CD14-positive monocyte (primary cell): ENCODE measurements around the gene TAPT1. TPM values are rescaled to one million over a fixed set of nuclear protein-coding genes. Genes with fewer than 3 reads are reported as not detected.

Experiments used
- DNase-seq, 3 donors: peaks; one replicate each; pipeline ENCODE4 v3.0.0-alpha.2; 2011 to 2022
- H2AFZ ChIP-seq: 2 replicates; pipeline ENCODE4 v1.6.0; 2012; ENCODE audit warnings: mild to moderate bottlenecking, low read depth, low read length, inconsistent platforms; ENCODE audit not compliant: insufficient read depth, poor library complexity, severe bottlenecking
- H3K27ac ChIP-seq, 2 donors: 1 replicate in 1 of 2; 2 replicates in 1 of 2; pipeline ENCODE4 v1.5.1; 2012 to 2013; ENCODE audit warnings: low read length in 2 of 2, control low read depth in 1 of 2, inconsistent platforms in 1 of 2, low read depth in 1 of 2, mild to moderate bottlenecking in 1 of 2
- H3K27me3 ChIP-seq, 2 donors: one replicate each; pipeline versions ENCODE4 v1.6.0 to v1.6.1; 2011 to 2013; ENCODE audit warnings: low read length in 2 of 2; ENCODE audit not compliant: control insufficient read depth in 2 of 2, insufficient read depth in 2 of 2
- H3K36me3 ChIP-seq, 2 donors: replicated peaks in 1 of 2; 1 replicate in 1 of 2; 2 replicates in 1 of 2; pipeline versions ENCODE4 v1.5.1 to v1.6.1; 2012 to 2013; ENCODE audit warnings: low read length in 2 of 2, control low read depth in 1 of 2, inconsistent platforms in 1 of 2, mild to moderate bottlenecking in 1 of 2; ENCODE audit not compliant: insufficient read depth in 2 of 2, control insufficient read depth in 1 of 2
- H3K4me1 ChIP-seq, 2 donors: 1 replicate in 1 of 2; 2 replicates in 1 of 2; pipeline versions ENCODE4 v1.5.1 to v1.6.1; 2012 to 2013; ENCODE audit warnings: low read length in 2 of 2, control low read depth in 1 of 2, inconsistent platforms in 1 of 2, mild to moderate bottlenecking in 1 of 2, moderate library complexity in 1 of 2; ENCODE audit not compliant: insufficient read depth in 2 of 2, control insufficient read depth in 1 of 2
- H3K4me2 ChIP-seq: replicated peaks from 2 replicates; pipeline ENCODE3; 2012; ENCODE audit warnings: low read length, moderate library complexity, mild to moderate bottlenecking; ENCODE audit not compliant: poor library complexity, severe bottlenecking; ENCODE audit errors: extremely low read depth
- H3K4me3 ChIP-seq, 3 experiments: fragments of 200-600 bp in 1 of 3; sonication (generic) in 1 of 3; replicated peaks in 1 of 3; 1 replicate in 2 of 3; 2 replicates in 1 of 3; pipeline ENCODE4 v1.5.1; 2011 to 2013; ENCODE audit warnings: low read length in 3 of 3, mild to moderate bottlenecking in 3 of 3, control low read depth in 2 of 3, low read depth in 2 of 3, inconsistent platforms in 1 of 3, moderate library complexity in 1 of 3
- H3K79me2 ChIP-seq: 2 replicates; pipeline ENCODE4 v1.6.0; 2012; ENCODE audit warnings: mild to moderate bottlenecking, control low read depth, inconsistent platforms, low read length, moderate library complexity; ENCODE audit not compliant: insufficient read depth
- H3K9ac ChIP-seq: 2 replicates; pipeline ENCODE4 v1.6.0; 2017; ENCODE audit warnings: low read length, mild to moderate bottlenecking; ENCODE audit not compliant: insufficient read depth, poor library complexity, severe bottlenecking
- H3K9me3 ChIP-seq, 2 donors: replicated peaks in 1 of 2; 1 replicate in 1 of 2; 2 replicates in 1 of 2; pipeline versions ENCODE4 v1.5.1 to v1.6.1; 2012 to 2013; ENCODE audit warnings: low read length in 2 of 2, control low read depth in 1 of 2; ENCODE audit not compliant: control insufficient read depth in 1 of 2, insufficient read depth in 1 of 2
- H4K20me1 ChIP-seq: 2 replicates; pipeline ENCODE4 v1.6.0; 2012; ENCODE audit warnings: mild to moderate bottlenecking, low read length, control low read depth, moderate library complexity; ENCODE audit not compliant: insufficient read depth
- H3K27ac Mint-ChIP-seq, 7 donors: one replicate each; pipeline ENCODE4 v1.8.0; 2020; ENCODE audit warnings: mild to moderate bottlenecking in 7 of 7, mixed read lengths in 7 of 7, moderate library complexity in 6 of 7, inconsistent platforms in 2 of 7
- H3K27me3 Mint-ChIP-seq, 3 donors: one replicate each; pipeline ENCODE4 v1.8.0; 2021 to 2022; ENCODE audit warnings: low read depth in 3 of 3, mild to moderate bottlenecking in 3 of 3, mixed read lengths in 3 of 3, moderate library complexity in 3 of 3, inconsistent platforms in 1 of 3
- H3K36me3 Mint-ChIP-seq, 2 donors: one replicate each; pipeline ENCODE4 v1.8.0; 2020; ENCODE audit warnings: mixed read lengths in 2 of 2, inconsistent platforms in 1 of 2, mild to moderate bottlenecking in 1 of 2
- H3K4me1 Mint-ChIP-seq: one replicate; pipeline ENCODE4 v1.8.0; 2020; ENCODE audit warnings: mild to moderate bottlenecking, mixed read lengths
- H3K4me3 Mint-ChIP-seq, 2 donors: one replicate each; pipeline ENCODE4 v1.8.0; 2020; ENCODE audit warnings: mild to moderate bottlenecking in 2 of 2, mixed read lengths in 2 of 2, moderate library complexity in 1 of 2
- H3K9me3 Mint-ChIP-seq, 7 donors: one replicate each; pipeline ENCODE4 v1.8.0; 2020 to 2022; ENCODE audit warnings: mixed read lengths in 7 of 7, mild to moderate bottlenecking in 6 of 7, moderate library complexity in 6 of 7, inconsistent platforms in 2 of 7
- WGBS: methylation state at CpG from one replicate; pipeline ENCODE4 v1.1.5; 2013; ENCODE audit warnings: missing lambda C conversion rate; ENCODE audit not compliant: insufficient coverage; 5-methylcytosine and 5-hydroxymethylcytosine counted together
- intact Hi-C, 2 donors: fragments of 100-400 bp; cut with micrococcal nuclease; formaldehyde crosslinking; loops; one replicate each; pipeline versions ENCODE4 v1.15.0 to v1.15.1; 2023
- polyA plus RNA-seq, 3 donors: library from polyadenylated mRNA; depleted of rRNA in 1 of 3; unstranded in 2 of 3; stranded (reverse) in 1 of 3; fragments of 300-500 nt in 2 of 3; fragments of >200 nt in 1 of 3; fragmentation: Illumina TruSeq in 2 of 3; gene quantifications; 1 replicate in 2 of 3; 2 replicates in 1 of 3; pipeline ENCODE4 v1.2.3, GENCODE V29; 2012 to 2021
- TF ChIP-seq, protein P1 (sequence below): fragments of 200-600 bp; IDR thresholded peaks from one replicate; pipeline ENCODE4 v1.8.0; 2022; ENCODE audit warnings: antibody characterized with exemption, mild to moderate bottlenecking

Gene TAPT1
- polyA plus RNA-seq, 3 donors = 15.2 to 18.4 (median 16.0) TPM

DNA sequence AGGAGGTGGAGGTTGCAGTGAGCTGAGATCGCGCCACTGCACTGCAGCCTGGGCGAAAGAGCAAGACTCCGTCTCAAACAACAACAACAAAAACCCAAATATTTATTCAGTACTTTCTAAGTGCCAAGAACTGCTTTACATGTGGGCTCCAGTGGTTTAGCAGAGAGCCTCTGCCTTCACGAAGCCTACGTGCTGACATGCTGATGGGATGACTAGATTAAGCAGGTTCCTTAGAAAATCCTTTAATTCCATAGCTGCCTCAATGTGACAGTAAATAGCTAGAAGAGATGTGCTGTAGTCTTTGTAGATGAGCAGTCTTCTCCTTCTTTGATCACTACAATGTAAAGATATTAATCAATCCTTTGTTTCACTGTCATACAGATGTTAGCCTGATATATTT lies 49.6 kb downstream of the TAPT1 start:
- Histone ChIP-seq H3K4me2 (no peak overlapping the region), H3K36me3 (peaks cover 68 to 95% of the 10 kb centered on the region in 2 donors), H2AFZ (no peak overlapping the region), H3K27ac (no peak overlapping the region), H3K4me3 (no peak overlapping the region), H3K9me3 (no peaks in the 10 kb centered on the region), H3K9ac (no peak overlapping the region), H3K27me3 (no peaks in the 10 kb centered on the region), H3K79me2 (no peaks in the 10 kb centered on the region), H4K20me1 (peaks cover 5% of the 10 kb centered on the region), H3K4me1 (no peaks in the 10 kb centered on the region)
- TF ChIP-seq, protein P1, sequence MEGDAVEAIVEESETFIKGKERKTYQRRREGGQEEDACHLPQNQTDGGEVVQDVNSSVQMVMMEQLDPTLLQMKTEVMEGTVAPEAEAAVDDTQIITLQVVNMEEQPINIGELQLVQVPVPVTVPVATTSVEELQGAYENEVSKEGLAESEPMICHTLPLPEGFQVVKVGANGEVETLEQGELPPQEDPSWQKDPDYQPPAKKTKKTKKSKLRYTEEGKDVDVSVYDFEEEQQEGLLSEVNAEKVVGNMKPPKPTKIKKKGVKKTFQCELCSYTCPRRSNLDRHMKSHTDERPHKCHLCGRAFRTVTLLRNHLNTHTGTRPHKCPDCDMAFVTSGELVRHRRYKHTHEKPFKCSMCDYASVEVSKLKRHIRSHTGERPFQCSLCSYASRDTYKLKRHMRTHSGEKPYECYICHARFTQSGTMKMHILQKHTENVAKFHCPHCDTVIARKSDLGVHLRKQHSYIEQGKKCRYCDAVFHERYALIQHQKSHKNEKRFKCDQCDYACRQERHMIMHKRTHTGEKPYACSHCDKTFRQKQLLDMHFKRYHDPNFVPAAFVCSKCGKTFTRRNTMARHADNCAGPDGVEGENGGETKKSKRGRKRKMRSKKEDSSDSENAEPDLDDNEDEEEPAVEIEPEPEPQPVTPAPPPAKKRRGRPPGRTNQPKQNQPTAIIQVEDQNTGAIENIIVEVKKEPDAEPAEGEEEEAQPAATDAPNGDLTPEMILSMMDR = no peak
- peaks cover 44 to 65% of the 10 kb centered on the region in 2 donors for H3K36me3 Mint-ChIP-seq
- H3K27me3 Mint-ChIP-seq = no peaks in the 10 kb centered on the region
- no CpG with 5 or more reads among the region's 6 CpGs for WGBS
- H3K4me3 Mint-ChIP-seq = no peak overlapping the region
- intact Hi-C loops = no loop called here
- H3K27ac Mint-ChIP-seq = no peak overlapping the region
- H3K9me3 Mint-ChIP-seq = no peaks in the 10 kb centered on the region
- no peak for DNase-seq
- peaks cover 1% of the 10 kb centered on the region for H3K4me1 Mint-ChIP-seq

DNA sequence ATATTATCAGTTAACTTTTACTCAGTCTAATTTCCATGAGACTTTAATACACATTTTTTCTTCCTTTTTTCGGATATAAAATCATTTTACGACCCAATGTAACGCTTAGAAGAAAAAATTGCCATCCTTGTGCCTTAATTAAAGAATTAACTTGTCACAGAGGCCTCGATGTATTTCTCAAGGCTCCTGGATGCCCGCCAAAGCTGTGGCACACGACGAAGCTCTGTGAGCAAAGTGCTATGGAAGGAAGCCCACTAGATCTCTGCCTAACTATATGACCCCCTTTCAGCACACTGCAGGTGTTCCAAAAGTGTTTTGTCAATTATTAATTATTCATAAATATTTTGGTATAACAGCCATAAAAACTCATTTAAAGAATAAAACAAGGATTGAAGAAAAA lies 54.4 kb downstream of the TAPT1 start:
- H4K20me1 ChIP-seq = no peaks in the 10 kb centered on the region
- H3K9me3 Mint-ChIP-seq = no peaks in the 10 kb centered on the region
- H3K4me1 Mint-ChIP-seq = no peaks in the 10 kb centered on the region
- H3K9me3 ChIP-seq = no peaks in the 10 kb centered on the region
- no peak overlapping the region for H3K4me3 Mint-ChIP-seq
- intact Hi-C loops = no loop called here
- no peak overlapping the region for H3K4me2 ChIP-seq
- H3K9ac ChIP-seq = no peak overlapping the region
- H3K27ac Mint-ChIP-seq = peak overlapping the region in 1 of 7 donors; percentile 73
- H3K36me3 Mint-ChIP-seq = peaks cover 46 to 70% of the 10 kb centered on the region in 2 donors
- H2AFZ ChIP-seq = no peak overlapping the region
- WGBS = 64% methylated on average over 6 of the region's 7 CpGs
- no peaks in the 10 kb centered on the region for H3K27me3 ChIP-seq
- DNase-seq = no peak
- TF ChIP-seq, protein P1 = no peak
- H3K4me1 ChIP-seq = no peaks in the 10 kb centered on the region
- H3K79me2 ChIP-seq = no peaks in the 10 kb centered on the region
- H3K27ac ChIP-seq = no peak overlapping the region
- peaks cover 81 to 95% of the 10 kb centered on the region in 2 donors for H3K36me3 ChIP-seq
- H3K27me3 Mint-ChIP-seq = peaks cover 0 to 2% (median 2%) of the 10 kb centered on the region in 3 donors
- no peak overlapping the region for H3K4me3 ChIP-seq
